Activated T-helper 9 cell treated with anti-CD3 and anti-CD28 coated beads, Interleukin-2, amount 50 U/mL, for 16 hours (primary cell): ENCODE results near the gene KCNH4.
"Not testable (repeated sequence)": the region's sequence is repeated elsewhere in the genome, so short reads cannot be mapped to it uniquely, and the experiment has no call there.

Source experiments
- DNase-seq: peaks from one replicate; pipeline ENCODE4 v3.0.0-alpha.2; 2020; ENCODE audit warnings: low read depth

KCNH4 gene

GRCh38 chr17:42193969-42194899, 13.3 kb upstream of the KCNH4 start, which contains the start of gene GHDC:
TSS of gene GHDC (minus strand) at chr17:42194494. CDS start at chr17:42193581, 913 bp downstream.
- DNase-seq, result peak; percentile 65

GRCh38 chr17:42193216-42193968, 12.4 kb upstream of the KCNH4 start:
- DNase-seq, result no peak

DNA sequence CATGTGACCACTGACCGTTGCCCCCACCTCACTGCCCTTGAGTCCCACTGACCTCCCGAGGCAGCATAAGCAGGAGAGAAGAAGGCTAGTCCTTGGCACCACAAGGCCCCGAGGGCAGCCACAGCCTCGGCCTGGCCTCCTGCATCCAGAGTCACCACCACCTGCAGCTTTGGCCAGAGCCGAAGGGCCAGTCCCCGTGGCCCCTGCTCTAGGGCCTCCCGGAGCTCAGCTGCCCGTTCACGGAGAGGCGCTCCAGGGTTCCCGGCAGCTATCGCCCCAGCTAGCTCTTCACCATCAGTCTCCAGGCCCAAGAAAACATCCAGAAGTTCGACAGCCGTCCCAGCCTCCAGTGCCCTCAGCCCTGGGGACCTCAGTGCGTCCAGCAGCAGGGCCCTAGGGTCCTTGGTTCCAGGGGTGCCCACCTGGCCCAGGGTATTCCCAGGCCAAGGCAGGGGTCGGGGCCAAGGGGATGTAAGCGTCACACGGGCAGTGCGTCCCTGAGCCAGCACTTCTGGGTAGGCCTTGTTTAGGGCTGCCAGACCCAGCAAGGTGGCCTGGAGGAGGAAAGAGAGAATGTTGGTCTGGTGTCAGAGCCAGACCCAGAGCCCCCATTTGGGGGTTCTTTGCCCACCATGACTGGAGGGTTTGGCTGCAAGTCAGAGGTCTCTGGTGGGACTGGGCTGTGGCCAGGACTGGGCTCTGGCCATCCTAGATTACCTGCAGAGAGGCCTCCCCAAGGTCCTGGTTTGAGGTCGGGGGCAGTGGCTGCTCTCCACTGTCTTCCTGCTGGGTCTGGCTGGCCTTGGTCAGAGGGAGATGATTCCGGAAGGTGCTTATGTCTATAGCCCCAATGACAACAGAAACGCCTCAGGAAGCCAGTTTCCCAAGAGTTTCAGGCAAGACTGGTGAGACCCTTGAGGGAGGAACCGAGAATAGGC, 11.5 kb upstream of the KCNH4 start:
- no peak for DNase-seq

GRCh38 chr17:42191275-42191608, 10.3 kb upstream of the KCNH4 start:
- no peak for DNase-seq

DNA sequence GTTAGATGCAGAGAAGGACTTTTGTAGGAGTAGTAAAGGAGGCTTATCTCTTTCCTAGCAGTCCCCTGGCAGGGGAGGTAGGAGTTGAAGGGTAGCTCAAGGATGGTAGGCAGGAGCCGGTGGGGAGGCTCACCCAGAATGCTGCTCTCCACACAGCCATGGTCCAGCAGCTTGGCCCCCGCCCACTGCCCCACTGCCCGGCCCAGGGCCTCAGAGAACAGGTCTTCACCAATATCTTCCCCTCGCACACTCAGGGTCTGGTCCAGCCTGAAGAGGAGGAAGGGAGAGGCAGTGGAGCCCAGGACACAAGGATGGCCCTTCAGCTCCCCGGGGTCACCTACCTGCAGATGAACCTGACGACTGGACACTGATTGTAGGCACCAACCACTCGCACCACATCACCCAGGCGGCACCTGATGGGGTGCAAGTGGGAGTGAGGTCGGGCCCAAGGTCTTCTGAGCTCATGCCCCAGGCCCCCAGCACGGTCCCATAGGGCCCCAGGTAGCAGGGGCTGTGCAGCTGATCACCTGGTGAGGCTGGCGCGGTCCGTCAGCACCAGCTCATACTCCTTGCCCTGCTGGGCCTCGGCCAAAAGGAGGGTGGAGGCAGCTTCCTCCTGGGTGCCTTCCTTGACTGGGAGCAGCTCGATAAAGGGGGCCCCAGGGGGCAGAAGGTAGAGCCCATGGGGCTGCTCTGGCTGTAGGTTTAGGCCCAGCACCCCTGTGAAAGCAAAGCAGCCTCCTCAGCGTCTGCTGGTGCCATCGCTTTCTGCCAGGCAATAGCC, 9.7 kb upstream of the KCNH4 start:
- no peak for DNase-seq

DNA sequence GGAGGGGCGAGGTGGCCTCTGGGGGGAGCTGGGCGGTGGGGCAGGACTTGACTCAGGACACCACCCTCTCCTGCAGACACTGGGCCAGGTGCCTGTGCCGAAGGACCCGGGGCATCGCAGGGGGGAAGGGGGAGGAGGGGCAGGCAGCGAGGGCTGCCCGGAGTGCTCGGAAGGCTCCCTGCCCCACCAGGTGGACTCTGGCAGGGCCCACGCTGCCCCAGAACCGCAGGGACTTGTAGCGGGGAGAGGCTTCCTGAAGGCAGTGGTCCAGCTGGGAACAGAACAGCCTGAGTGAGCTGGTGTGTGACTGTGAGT, 8.7 kb upstream of the KCNH4 start:
- DNase-seq, result no peak

DNA sequence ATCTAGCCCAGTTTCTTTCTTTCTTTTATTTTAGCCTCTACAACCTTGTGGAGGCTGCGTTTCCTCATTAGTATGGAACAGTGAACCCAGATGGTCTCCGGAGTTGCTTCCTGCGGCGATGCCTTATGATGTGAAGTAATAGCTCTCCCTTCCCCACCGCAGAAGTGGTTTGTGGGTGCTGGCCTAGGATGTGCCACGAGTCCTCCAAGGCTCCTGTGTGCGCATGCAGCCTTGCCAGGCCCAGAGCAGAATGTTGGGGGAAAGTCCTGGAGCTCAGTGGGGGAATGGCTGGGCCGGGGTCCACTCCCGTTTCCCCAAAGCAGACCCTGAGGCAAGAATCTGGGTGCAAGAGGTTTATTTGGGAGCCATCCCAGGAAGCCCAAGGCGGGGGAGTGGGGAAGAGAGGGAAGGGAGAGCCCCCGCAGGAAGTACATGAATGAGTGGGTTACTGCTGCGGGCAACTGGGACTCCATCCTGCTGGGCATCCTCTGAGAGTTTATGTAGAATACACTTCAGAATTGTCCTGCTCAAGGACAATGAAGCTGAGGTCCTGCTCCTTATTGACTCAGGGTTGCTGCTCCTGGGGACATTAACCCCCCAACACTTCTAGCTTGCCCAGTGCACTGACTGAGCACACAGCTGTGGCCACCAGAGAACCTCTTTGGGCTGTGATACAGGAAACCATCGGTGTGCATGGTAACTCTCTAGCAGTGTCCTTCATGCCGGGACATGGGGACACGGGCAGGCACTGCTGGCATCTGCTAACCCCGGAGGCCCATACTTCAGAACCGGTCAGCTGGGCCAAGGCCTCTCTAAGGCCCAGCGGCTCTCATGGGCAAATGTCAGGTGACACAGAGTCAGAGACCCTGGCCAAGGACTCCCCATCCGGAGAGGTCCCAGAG, 8.1 kb upstream of the KCNH4 start:
- DNase-seq, result no peak

DNA sequence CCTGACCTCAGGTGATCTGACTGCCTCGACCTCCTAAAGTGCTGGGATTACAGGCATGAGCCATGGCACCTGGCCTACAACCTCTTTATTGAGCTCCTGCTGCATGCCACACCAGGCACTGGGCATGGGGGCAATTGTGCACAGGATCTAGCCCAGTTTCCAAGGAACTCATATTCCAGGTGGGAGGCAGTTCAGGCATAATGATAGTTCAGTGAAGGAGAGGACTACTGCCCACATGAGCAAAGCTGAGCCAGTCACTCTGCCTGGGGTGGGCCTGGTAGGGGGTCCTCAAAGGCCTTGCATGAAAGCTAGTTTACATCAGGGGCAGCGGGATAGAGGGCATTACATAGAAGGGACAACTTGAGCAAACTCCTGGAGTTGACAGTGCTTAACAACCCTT, 6.9 kb upstream of the KCNH4 start:
- no peak for DNase-seq

- not testable (repeated sequence) for DNase-seq
These were observed 5.2 kb upstream of the KCNH4 start for GRCh38 chr17:42186191-42186590.

GRCh38 chr17:42185621-42185930, 4.6 kb upstream of the KCNH4 start:
- no peak for DNase-seq

DNA sequence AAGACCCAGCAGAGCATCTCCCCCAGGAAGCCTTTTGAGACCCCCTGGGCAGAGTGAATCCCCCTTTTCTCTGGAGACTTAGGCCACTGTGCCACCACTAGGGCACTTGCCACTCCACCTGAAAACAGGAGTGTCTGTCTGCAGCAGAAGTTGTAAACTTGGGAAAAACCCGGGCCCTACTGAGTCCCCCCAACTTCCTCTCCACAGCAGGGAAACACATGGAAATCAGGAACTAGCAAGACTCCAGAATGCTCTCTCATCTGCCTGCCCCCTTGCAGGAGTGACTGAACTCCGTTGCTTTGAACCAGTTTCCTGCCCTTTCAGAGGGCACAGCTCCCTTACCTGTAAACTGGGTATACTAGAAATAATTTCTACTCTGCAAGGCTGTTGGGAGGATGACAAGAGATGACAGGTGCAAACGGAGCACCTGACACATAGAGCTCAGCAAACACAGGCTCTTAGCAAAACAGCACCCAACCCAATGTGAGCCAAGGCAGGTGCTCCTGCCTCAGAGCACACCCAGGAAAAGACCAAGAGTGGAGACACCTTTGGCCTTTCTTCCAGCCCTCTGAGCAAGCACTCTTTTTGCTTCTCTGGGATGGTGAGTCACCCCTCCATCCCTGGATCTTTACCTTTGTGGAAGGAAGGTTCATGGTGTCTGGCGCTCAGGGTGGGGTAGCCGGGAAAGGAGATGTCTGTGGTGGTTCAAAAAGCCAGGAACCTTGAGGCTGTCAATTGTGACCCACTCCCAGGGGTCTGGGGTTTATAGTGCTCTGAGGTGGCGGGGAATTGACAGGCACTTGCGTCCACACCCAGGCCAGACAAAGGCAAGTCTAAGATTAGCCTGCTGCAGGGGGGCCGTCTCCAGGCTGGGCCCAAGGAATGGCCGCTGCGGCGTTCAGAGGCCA, 4.0 kb upstream of the KCNH4 start, which contains the start of gene HCRT:
HCRT (minus strand) TSS at position 740 of the 908 bp plus-strand sequence; CDS start at position 653, 87 bp downstream.
- no peak for DNase-seq

DNA sequence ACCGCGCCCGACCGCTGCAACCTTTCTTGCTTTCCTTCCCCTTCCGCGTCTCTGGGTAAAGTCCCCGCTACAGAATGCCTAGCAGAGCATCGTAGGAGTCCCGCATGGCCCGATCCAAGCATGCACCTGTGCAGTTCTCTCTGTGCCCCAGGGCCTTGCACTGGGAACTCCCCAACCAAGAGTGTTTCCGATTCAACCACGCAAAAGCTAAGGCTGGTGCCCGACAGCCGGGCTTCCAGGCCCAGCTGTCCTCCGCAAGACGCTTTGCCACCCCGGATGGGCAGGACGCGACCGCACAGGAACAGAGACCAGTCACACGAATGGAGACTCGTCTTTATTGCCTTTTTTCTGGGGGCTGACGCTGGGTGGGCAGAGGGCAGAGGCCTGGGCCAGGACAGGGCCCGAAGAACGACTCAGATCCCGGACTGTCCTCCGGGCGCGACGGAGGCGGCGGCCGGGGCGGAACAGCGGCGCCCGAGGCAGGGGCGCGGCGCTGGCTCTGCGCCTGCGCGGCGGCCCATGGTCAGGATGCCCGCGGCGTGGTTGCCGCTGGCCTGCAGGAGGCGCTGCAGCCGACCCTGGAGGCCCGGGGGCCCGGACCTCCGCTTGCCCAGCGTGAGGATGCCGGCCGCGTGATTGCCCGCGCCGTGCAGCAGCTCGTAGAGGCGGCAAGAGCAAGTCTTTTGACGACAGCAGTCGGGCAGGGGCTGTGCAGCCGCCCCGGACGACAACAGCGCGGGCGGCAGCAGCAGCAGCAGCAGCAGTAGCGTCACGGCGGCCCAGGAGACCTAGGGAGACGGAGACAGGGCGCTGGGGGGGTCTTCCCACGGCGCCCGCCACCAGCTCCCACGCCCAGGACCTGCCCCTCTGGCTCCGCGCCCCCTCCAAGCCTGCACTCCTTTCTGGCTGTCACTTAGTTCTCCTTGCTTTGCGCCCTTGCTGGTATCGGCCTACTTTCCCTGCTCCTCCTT, 3.1 kb upstream of the KCNH4 start:
- DNase-seq, result peak; percentile 68

DNA sequence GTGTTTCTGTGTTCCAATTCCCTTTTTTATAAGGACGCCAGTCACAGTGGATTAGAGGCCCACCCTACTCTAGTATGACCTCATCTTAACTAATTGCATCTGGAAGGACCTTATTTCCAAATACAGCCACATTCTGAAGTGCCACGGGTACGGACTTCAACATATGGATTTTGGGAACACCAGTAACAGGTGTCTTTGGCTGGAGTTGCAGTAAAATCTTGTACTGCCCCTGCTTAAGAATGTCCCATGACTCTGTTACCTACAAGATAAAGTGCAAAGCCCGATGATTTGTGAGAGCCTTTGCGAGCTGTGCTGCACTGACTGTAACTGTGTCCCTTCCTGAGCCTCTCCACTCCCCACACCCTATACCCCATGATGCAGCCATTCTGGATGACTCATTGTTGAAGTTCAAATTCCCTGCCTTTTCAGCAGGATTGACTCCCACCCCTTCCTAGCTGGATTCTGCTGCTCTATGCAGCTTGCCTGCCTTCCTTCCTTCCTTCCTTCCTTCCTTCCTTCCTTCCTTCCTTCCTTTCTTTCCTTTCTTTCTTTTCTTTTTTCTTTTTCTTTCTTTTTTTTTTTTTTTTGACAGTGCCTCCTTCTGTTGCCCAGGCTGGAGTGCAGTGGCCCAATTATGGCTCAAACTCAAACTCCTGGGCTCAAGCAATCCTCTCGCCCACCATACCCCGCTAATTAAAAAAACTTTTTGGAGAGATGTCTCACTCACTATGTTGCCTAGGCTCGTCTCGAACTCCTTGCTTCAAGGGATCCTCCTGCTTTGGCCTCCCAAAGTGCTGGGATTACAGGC, 2.2 kb upstream of the KCNH4 start:
- DNase-seq, result no peak

DNA sequence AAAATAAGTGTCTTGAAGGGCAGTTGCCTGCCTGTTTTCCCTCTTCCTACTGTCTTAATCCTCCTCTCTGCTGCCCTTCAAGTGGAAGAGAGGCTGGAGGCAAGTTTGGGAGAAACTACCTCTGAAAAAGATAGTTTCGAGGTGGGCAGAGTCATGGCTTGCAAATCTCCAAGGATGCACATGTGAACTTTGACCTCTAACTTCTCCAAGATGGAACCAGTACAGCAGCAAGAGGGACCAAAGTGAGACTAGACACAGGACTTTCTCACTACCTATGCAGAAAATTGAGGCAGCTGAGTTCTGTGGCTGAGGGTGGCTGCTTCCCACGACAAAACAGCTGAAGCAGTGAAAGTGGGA, 887 bp upstream of the KCNH4 start:
- no peak for DNase-seq

GRCh38 chr17:42180411-42180921, 476 bp downstream of the KCNH4 start:
- DNase-seq, result no peak

DNA sequence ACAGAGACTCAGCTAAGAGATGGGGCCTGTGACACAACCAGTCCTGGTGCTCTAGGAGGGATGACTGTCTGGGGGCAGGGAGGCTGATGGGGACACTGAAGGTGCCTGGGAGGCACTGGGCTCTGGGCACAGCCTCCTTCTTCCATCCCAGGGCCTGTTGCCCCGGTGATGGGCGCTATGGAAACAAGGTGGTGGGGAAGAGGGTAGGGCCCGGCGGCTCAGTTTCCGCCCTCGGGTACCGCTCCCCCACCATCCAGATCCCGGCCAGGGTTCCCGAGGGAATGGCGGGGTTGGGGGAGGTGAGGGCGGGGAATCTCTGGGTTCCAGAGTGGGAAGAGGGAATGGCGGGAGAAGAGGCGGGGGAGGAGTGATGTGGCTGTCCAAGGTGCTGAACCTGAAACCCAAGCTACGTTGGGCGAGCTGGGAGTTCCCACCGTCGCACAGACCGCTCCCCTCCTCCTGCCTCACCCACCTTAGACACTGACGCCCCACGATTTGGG, 981 bp downstream of the KCNH4 start:
- DNase-seq, result no peak

DNA sequence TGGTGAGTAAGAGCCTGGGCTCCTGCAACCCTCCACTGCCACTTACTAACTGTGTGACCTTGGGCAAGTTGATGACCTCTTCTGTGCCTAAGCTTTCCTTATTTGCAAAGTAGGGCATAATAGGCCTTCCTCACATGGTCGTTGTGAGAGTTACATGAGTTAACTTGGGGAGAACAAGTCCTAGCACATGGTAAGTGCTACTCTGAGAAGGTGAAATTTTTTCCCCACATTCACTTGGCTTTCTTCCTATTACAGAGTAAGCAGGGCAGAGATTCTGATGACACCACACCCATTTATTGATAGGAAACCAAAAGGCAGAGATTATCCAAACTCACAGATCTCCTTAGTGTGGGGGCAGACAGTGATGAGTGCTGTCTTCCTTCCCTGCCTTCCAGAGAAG, 1.6 kb downstream of the KCNH4 start:
- no peak for DNase-seq
